ENCODE measurements around the gene ARHGEF37.
A peak's percentile ranks its signal among the peaks of the same experiment; 100 is the strongest.

Gene ARHGEF37

GRCh38 chr5:149567226-149567625 is 14.1 kb upstream of the ARHGEF37 start:
- DNase-seq (ENCODE audit: insufficient read length) (no peak), FAIRE-seq (no peak)
- TF ChIP-seq POLR2A (IDR thresholded peaks at IDR 0.05; ENCODE audit: low read depth, low read length) (no peak), TAF1 (IDR thresholded peaks at IDR 0.05; ENCODE audit: borderline replicate concordance, low read depth, low read length) (no peak), POLR2AphosphoS5 (IDR thresholded peaks at IDR 0.05; ENCODE audit: low read depth, low read length) (no peak)

- peak; percentile 17 for FAIRE-seq
- no peak for DNase-seq (ENCODE audit: insufficient read length)
- no peak for TF ChIP-seq POLR2A (IDR thresholded peaks at IDR 0.05; ENCODE audit: low read depth, low read length)
- no peak for TF ChIP-seq TAF1 (IDR thresholded peaks at IDR 0.05; ENCODE audit: borderline replicate concordance, low read depth, low read length)
- TF ChIP-seq POLR2AphosphoS5 (IDR thresholded peaks at IDR 0.05; ENCODE audit: low read depth, low read length): no peak
Observed at GRCh38 chr5:149572170-149572569, 9.1 kb upstream of the ARHGEF37 start.

- FAIRE-seq (no peak), DNase-seq (ENCODE audit: insufficient read length) (no peak)
- TF ChIP-seq TAF1 (IDR thresholded peaks at IDR 0.05; ENCODE audit: borderline replicate concordance, low read depth, low read length) (no peak), POLR2A (IDR thresholded peaks at IDR 0.05; ENCODE audit: low read depth, low read length) (no peak), POLR2AphosphoS5 (IDR thresholded peaks at IDR 0.05; ENCODE audit: low read depth, low read length) (no peak)
Observed at GRCh38 chr5:149572576-149573231, 8.6 kb upstream of the ARHGEF37 start.

DNA sequence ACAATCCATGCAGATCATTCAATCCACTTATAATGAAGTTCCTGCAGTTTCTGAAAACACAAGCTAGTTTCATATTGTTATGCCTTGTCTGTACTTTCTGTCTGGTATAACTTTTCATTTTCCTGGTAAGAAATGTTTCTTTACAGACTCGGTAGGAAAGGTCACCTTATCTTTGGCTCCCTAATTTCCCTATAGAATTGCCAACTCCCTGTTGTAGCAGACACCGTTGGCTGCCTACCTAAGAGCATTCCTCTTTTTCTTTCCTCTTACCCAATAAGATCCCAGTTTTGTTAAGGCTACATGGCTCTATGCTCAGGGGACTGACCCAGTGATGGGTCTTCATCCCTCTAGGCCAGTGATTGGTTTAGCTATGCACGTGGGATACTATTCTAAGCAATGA is 6.2 kb upstream of the ARHGEF37 start:
- DNase-seq (ENCODE audit: insufficient read length): no peak
- FAIRE-seq: no peak
- TF ChIP-seq POLR2A (IDR thresholded peaks at IDR 0.05; ENCODE audit: low read depth, low read length): no peak

DNA sequence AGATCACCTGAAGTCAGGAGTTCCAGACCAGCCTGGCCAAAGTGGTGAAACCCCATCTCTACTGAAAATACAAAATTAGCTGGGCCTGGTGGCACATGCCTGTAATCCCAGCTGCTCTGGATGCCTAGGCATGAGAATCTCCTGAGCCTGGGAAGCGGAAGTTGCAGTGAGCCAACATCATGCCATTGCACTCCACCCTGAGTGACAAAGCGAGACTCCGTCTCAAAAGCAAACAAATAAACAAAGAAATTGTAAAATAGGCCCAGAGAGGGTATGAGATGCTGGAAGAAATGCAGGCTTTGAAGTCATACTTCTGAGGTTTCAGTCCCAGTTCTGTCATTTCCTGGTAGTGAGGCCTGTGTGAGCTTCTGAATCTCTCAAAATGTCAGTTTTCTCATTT is 5.3 kb upstream of the ARHGEF37 start:
- no peak for DNase-seq (ENCODE audit: insufficient read length)
- no peak for FAIRE-seq
- TF ChIP-seq POLR2A (IDR thresholded peaks at IDR 0.05; ENCODE audit: low read depth, low read length) (no peak), POLR2AphosphoS5 (IDR thresholded peaks at IDR 0.05; ENCODE audit: low read depth, low read length) (no peak), TAF1 (IDR thresholded peaks at IDR 0.05; ENCODE audit: borderline replicate concordance, low read depth, low read length) (no peak)

GRCh38 chr5:149578896-149579295 is 2.4 kb upstream of the ARHGEF37 start:
- FAIRE-seq (no peak), DNase-seq (ENCODE audit: insufficient read length) (no peak)
- no peak for TF ChIP-seq POLR2AphosphoS5 (IDR thresholded peaks at IDR 0.05; ENCODE audit: low read depth, low read length)
- no peak for TF ChIP-seq TAF1 (IDR thresholded peaks at IDR 0.05; ENCODE audit: borderline replicate concordance, low read depth, low read length)
- no peak for TF ChIP-seq POLR2A (IDR thresholded peaks at IDR 0.05; ENCODE audit: low read depth, low read length)

- FAIRE-seq (no peak), DNase-seq (ENCODE audit: insufficient read length) (no peak)
- TF ChIP-seq TAF1 (IDR thresholded peaks at IDR 0.05; ENCODE audit: borderline replicate concordance, low read depth, low read length) (no peak), POLR2A (IDR thresholded peaks at IDR 0.05; ENCODE audit: low read depth, low read length) (no peak), POLR2AphosphoS5 (IDR thresholded peaks at IDR 0.05; ENCODE audit: low read depth, low read length) (no peak)
Observed at GRCh38 chr5:149580808-149581191, 498 bp upstream of the ARHGEF37 start.

DNA sequence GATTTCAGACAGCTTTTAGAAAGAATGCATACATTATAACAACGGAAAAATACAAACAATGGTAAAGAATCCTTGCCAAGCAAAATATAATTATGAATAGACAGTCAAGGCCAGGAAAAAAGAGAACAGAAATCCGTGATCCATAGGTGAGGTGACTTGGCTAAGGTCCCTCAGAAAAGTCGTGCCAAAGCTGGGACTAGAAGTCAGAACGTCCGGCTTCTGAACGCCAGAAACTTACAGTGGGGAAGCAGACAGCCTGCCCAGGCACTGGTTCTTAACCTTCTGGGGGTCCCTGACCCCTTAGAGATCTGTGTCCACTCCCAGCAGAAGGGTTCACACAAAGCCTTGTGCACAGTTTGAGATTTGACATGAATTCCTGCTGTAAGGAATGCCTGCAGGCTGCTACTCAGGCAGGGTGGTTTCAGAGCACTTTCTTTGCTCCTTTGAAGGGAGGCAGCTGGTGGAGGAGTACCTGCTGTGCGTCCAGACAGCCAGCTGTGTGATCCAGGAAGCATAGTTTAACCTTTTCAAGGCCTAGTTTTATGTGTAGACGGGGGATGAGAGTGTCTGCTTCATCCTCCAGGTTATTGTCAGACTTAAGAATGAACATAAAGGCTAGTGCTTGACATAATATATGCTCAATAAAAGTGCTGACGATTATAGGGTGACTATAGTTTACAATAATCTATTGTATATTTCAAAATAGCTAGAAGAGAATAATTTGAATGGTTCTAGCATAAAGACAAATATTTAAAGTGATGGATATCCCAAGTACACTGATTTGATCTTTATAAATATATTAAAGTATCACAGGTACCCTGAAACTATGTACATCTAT is 852 bp downstream of the ARHGEF37 start:
- TF ChIP-seq TAF1 (IDR thresholded peaks at IDR 0.05; ENCODE audit: borderline replicate concordance, low read depth, low read length) (no peak), POLR2AphosphoS5 (IDR thresholded peaks at IDR 0.05; ENCODE audit: low read depth, low read length) (no peak), POLR2A (IDR thresholded peaks at IDR 0.05; ENCODE audit: low read depth, low read length) (no peak)
- FAIRE-seq (no peak), DNase-seq (ENCODE audit: insufficient read length) (no peak)

DNA sequence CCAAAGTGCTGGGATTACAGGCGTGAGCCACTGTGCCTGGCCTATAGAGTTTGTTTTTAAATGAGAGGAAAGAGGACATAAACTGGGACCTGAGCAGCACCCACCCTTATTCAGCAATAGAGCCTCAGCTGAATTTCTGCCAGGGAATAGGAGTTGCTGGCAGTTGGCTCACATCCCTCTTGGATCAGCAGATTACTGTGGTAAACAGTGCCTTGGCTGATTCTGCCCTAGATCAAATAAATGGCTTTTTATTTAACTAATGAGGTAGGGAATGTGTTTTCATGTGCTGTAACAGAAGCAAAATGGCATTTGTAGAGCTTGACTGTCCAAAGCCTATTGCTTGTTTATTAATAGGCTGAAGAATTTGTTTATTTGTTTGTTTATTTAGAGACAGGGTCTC is 2.1 kb downstream of the ARHGEF37 start:
- FAIRE-seq (no peak), DNase-seq (ENCODE audit: insufficient read length) (no peak)
- TF ChIP-seq POLR2A (IDR thresholded peaks at IDR 0.05; ENCODE audit: low read depth, low read length): no peak
- TF ChIP-seq POLR2AphosphoS5 (IDR thresholded peaks at IDR 0.05; ENCODE audit: low read depth, low read length): no peak
- TF ChIP-seq TAF1 (IDR thresholded peaks at IDR 0.05; ENCODE audit: borderline replicate concordance, low read depth, low read length): no peak

DNA sequence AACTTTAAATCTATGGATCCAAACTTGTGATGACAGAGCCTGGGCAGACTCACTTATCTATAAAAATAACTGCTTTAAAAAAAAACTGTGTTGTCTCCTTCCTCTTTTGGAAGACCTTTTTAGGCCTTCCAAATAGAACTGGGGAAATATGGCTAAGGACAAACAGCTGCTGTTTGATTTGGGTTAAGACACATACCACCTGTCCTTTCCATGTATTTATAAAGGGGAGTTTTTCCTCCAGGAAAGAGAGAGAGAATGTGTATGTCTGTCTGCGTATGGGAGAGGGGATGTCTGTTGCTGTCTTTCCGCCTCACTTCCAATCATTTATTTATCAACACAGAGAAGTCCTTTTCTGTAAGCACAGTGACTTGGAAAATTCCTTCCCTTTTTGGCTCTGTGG is 2.8 kb downstream of the ARHGEF37 start:
- DNase-seq (ENCODE audit: insufficient read length) (no peak), FAIRE-seq (no peak)
- TF ChIP-seq POLR2AphosphoS5 (IDR thresholded peaks at IDR 0.05; ENCODE audit: low read depth, low read length): no peak
- no peak for TF ChIP-seq POLR2A (IDR thresholded peaks at IDR 0.05; ENCODE audit: low read depth, low read length)
- TF ChIP-seq TAF1 (IDR thresholded peaks at IDR 0.05; ENCODE audit: borderline replicate concordance, low read depth, low read length): no peak

GRCh38 chr5:149585910-149586309 is 4.6 kb downstream of the ARHGEF37 start:
- FAIRE-seq: no peak
- TF ChIP-seq TAF1 (IDR thresholded peaks at IDR 0.05; ENCODE audit: borderline replicate concordance, low read depth, low read length) (no peak), POLR2A (IDR thresholded peaks at IDR 0.05; ENCODE audit: low read depth, low read length) (no peak), POLR2AphosphoS5 (IDR thresholded peaks at IDR 0.05; ENCODE audit: low read depth, low read length) (no peak)
- no peak for DNase-seq (ENCODE audit: insufficient read length)

- TF ChIP-seq POLR2A (IDR thresholded peaks at IDR 0.05; ENCODE audit: low read depth, low read length) (no peak), POLR2AphosphoS5 (IDR thresholded peaks at IDR 0.05; ENCODE audit: low read depth, low read length) (no peak), TAF1 (IDR thresholded peaks at IDR 0.05; ENCODE audit: borderline replicate concordance, low read depth, low read length) (no peak)
- no peak for FAIRE-seq
- DNase-seq (ENCODE audit: insufficient read length): no peak
Observed at GRCh38 chr5:149586708-149587318, 5.5 kb downstream of the ARHGEF37 start.
